Measurements from ENCODE around the gene HMCN1. TPM values are rescaled to one million over a fixed set of nuclear protein-coding genes. Genes with fewer than 3 reads are reported as not detected.

Gene HMCN1
- total and polyA plus RNA-seq, 8 donors = 0.12 to 15.1 (median 0.86) TPM

DNA sequence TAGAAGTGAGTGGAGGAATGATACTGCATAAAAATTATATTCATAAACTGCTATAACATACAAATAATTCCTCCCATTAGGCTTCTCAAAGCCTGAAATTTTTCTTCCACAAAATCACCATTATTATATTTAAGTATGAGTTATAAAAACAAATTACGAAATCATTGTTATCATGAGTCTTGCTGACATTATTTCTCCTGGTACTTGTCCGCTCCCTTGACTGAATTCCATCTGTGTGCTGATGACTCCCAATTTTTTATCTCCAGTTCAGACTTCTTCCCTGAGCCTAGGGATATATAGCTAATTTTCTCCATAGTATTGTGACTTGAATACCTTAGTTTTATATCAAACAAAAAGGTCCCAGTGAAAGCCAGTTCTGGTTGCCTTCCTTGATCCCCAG, 268.2 kb downstream of the HMCN1 start:
- Histone ChIP-seq H3K27me3 (no peaks in the 10 kb centered on the region), H3K36me3 (no peaks in the 10 kb centered on the region), H3K4me1 (no peaks in the 10 kb centered on the region), H3K4me3 (no peak overlapping the region), H3K27ac (no peak overlapping the region), H3K9me3 (no peaks in the 10 kb centered on the region)
- TF ChIP-seq, protein P1, sequence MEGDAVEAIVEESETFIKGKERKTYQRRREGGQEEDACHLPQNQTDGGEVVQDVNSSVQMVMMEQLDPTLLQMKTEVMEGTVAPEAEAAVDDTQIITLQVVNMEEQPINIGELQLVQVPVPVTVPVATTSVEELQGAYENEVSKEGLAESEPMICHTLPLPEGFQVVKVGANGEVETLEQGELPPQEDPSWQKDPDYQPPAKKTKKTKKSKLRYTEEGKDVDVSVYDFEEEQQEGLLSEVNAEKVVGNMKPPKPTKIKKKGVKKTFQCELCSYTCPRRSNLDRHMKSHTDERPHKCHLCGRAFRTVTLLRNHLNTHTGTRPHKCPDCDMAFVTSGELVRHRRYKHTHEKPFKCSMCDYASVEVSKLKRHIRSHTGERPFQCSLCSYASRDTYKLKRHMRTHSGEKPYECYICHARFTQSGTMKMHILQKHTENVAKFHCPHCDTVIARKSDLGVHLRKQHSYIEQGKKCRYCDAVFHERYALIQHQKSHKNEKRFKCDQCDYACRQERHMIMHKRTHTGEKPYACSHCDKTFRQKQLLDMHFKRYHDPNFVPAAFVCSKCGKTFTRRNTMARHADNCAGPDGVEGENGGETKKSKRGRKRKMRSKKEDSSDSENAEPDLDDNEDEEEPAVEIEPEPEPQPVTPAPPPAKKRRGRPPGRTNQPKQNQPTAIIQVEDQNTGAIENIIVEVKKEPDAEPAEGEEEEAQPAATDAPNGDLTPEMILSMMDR (IDR thresholded peaks at IDR 0.05) = no peak
- TF ChIP-seq POLR2AphosphoS5 (IDR thresholded peaks at IDR 0.05) (no peak), EP300 (IDR thresholded peaks at IDR 0.05) (no peak), POLR2A (IDR thresholded peaks at IDR 0.05) (no peak)
- no peak for DNase-seq
- WGBS, 5 donors = 90 to 95% (median 93%) methylated on average over 2 of the region's 2 CpGs
- intact Hi-C loops (cut with DNase I; ENCODE audit: low total_unique reads) = no loop called here

DNA sequence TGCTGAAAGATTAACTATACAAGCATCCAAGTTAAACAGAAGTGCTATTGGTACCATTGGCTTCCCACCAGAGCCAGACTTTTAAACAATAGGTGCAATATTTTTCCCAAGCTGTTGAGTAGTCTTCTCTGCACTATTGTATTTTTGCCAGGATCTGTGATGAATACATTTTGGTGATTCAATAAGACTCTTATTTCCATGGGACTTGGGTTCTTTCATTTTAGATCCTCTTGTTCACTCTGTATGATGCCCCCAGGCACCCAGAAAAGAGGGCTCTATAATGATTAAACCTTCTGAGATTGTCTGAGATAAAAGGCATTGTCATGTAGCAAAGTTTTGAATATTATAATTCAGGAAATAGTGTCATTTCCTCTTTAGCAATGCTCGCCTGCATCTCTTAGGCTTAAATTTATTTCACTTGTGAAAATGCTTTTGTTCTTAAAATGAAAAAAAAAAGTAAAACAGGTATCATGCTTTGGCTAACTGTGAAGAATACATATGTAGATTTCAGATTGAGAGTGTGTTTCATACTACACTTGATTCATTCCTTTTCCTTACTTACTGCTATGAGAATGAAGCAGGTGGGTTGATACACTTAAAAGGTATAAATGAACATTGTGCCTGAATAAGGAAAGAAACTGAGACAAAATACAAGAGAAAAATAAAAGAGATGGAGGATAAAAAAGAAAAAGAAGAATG, 275.0 kb downstream of the HMCN1 start:
- Histone ChIP-seq H3K4me1 (no peaks in the 10 kb centered on the region), H3K9me3 (no peaks in the 10 kb centered on the region), H3K4me3 (no peak overlapping the region), H3K36me3 (no peaks in the 10 kb centered on the region), H3K27ac (no peak overlapping the region), H3K27me3 (no peaks in the 10 kb centered on the region)
- no peak for DNase-seq
- no peak for TF ChIP-seq POLR2AphosphoS5 (IDR thresholded peaks at IDR 0.05)
- no peak for TF ChIP-seq EP300 (IDR thresholded peaks at IDR 0.05)
- TF ChIP-seq, protein P1 (IDR thresholded peaks at IDR 0.05) = no peak
- no peak for TF ChIP-seq POLR2A (IDR thresholded peaks at IDR 0.05)
- intact Hi-C loops (cut with DNase I; ENCODE audit: low total_unique reads) = no loop called here
- 67 to 76% (median 70%) methylated on average over 1 of the region's 1 CpG for WGBS, 5 donors

DNA sequence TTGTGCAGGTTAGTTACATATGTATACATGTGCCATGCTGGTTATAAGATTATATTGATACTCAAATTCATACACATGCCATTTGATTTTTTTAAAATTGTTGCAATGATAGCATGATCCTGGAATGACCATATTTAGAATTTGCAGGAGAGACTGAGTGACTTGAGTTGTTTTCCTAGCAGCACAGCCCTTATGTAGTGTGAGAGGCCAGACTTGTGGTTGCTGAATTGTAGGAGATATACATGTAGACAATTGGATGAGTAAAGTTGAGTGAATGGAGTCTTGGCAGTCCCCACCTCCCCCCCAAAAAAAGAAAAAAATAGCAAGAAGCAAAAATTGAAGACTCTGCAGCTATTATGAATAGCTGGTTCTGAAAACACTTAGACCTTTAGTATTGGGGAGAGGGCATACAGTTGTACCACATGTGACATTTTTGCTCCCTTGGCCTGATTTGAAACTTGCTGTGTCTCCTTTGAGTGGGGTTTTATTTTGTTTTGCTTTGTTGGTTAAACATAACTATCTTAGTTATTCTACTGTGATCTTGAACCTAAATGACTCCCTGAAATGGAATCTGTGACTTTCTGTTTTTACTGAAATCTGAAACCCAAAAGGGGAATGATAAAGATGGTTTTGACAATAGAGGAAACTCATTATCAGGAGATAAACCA, 280.3 kb downstream of the HMCN1 start:
- no peak overlapping the region for H3K4me3 ChIP-seq
- TF ChIP-seq POLR2AphosphoS5 (IDR thresholded peaks at IDR 0.05) (no peak), POLR2A (IDR thresholded peaks at IDR 0.05) (no peak), EP300 (IDR thresholded peaks at IDR 0.05) (no peak)
- TF ChIP-seq, protein P1 (IDR thresholded peaks at IDR 0.05) = no peak
- no peaks in the 10 kb centered on the region for H3K36me3 ChIP-seq
- DNase-seq = no peak
- intact Hi-C loops (cut with DNase I; ENCODE audit: low total_unique reads) = no loop called here
- no peaks in the 10 kb centered on the region for H3K4me1 ChIP-seq
- H3K27me3 ChIP-seq = no peaks in the 10 kb centered on the region
- H3K9me3 ChIP-seq = no peaks in the 10 kb centered on the region
- no peak overlapping the region for H3K27ac ChIP-seq

DNA sequence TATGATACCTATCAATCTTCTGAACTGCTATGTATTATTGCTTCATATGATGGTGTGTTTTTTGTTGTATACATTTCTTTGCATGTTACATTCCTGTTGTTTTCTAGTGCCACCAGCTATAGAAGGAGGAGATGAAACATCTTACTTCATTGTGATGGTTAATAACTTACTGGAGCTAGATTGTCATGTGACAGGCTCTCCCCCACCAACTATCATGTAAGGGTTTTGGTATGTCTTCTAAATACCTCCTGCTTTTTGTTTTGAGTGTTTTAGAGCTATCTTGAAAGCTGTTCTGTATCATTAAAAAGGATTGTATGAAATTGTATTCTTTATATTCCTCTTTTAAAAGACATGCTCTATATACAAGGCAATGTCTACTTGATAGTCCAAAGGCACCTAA, 282.7 kb downstream of the HMCN1 start:
- no peak for DNase-seq
- TF ChIP-seq, protein P1 (IDR thresholded peaks at IDR 0.05) = no peak
- TF ChIP-seq POLR2AphosphoS5 (IDR thresholded peaks at IDR 0.05) (no peak), EP300 (IDR thresholded peaks at IDR 0.05) (no peak), POLR2A (IDR thresholded peaks at IDR 0.05) (no peak)
- Histone ChIP-seq H3K27ac (no peak overlapping the region), H3K27me3 (no peaks in the 10 kb centered on the region), H3K4me1 (no peaks in the 10 kb centered on the region), H3K9me3 (no peaks in the 10 kb centered on the region), H3K4me3 (no peak overlapping the region), H3K36me3 (no peaks in the 10 kb centered on the region)
- intact Hi-C loops (cut with DNase I; ENCODE audit: low total_unique reads) = no loop called here

Measured in stomach (tissue), 9 donors.